MM.1S (cell line): ENCODE results near the gene TENM4.

Experiments used
- DNase-seq: peaks from one replicate; pipeline ENCODE4 v3.0.0-alpha.2; 2015
- H2AFZ ChIP-seq: fragments of 300-600 bp; sonication (generic); 2 replicates; pipeline ENCODE4 v1.6.0; 2016; ENCODE audit warnings: antibody characterized with exemption, low read length
- H3F3A ChIP-seq: fragments of 300-600 bp; sonication (generic); 2 replicates; pipeline ENCODE4 v1.6.1; 2016; ENCODE audit warnings: mild to moderate bottlenecking, antibody characterized with exemption, low read length, moderate library complexity, mixed read lengths; ENCODE audit not compliant: insufficient read depth
- H3K27ac ChIP-seq: fragments of 300-600 bp; sonication (generic); 2 replicates; pipeline ENCODE4 v1.5.1; 2016; ENCODE audit warnings: mild to moderate bottlenecking, low read length
- H3K27me3 ChIP-seq: fragments of 300-600 bp; sonication (generic); replicated peaks from 2 replicates; pipeline ENCODE4 v1.6.0; 2016; ENCODE audit warnings: low read length; ENCODE audit not compliant: insufficient read depth
- H3K36me3 ChIP-seq: fragments of 300-600 bp; sonication (generic); replicated peaks from 2 replicates; pipeline ENCODE4 v1.6.1; 2016; ENCODE audit warnings: mild to moderate bottlenecking, low read length, mixed read lengths; ENCODE audit not compliant: insufficient read depth
- H3K4me1 ChIP-seq: fragments of 300-600 bp; sonication (generic); 2 replicates; pipeline ENCODE4 v1.6.1; 2016; ENCODE audit warnings: low read length, mixed read lengths
- H3K4me2 ChIP-seq: fragments of 300-600 bp; sonication (generic); 2 replicates; pipeline ENCODE4 v1.6.0; 2016; ENCODE audit warnings: low read depth, low read length
- H3K4me3 ChIP-seq: fragments of 300-600 bp; sonication (generic); 2 replicates; pipeline ENCODE4 v1.5.1; 2016; ENCODE audit warnings: low read length, mixed read lengths
- H3K79me2 ChIP-seq: fragments of 300-600 bp; sonication (generic); 2 replicates; pipeline ENCODE4 v1.6.1; 2016; ENCODE audit warnings: mixed run types, low read length, mixed read lengths
- H3K9ac ChIP-seq: fragments of 300-600 bp; sonication (generic); 2 replicates; pipeline ENCODE4 v1.6.1; 2016; ENCODE audit warnings: low read length, mixed read lengths
- H3K9me2 ChIP-seq: fragments of 300-600 bp; sonication (generic); replicated peaks from 2 replicates; pipeline ENCODE4 v1.6.1; 2016; ENCODE audit warnings: mild to moderate bottlenecking, low read length, mixed read lengths; ENCODE audit not compliant: insufficient read depth
- H3K9me3 ChIP-seq: fragments of 300-600 bp; sonication (generic); replicated peaks from 2 replicates; pipeline ENCODE4 v1.6.1; 2016; ENCODE audit warnings: mild to moderate bottlenecking, low read length, mixed read lengths; ENCODE audit not compliant: insufficient read depth
- H4K20me1 ChIP-seq: fragments of 300-600 bp; sonication (generic); 2 replicates; pipeline ENCODE4 v1.6.1; 2016; ENCODE audit warnings: mild to moderate bottlenecking, low read length, moderate library complexity, mixed read lengths; ENCODE audit not compliant: insufficient read depth
- EZH2 ChIP-seq: fragments of 300-600 bp; sonication (generic); optimal IDR thresholded peaks from 2 replicates; pipeline ENCODE3; 2017; ENCODE audit warnings: low read depth, mild to moderate bottlenecking, antibody characterized with exemption, low read length, mixed read lengths
- EZH2phosphoT487 ChIP-seq: fragments of 300-600 bp; sonication (generic); IDR thresholded peaks from 2 replicates; pipeline ENCODE4 v1.6.1; 2018; ENCODE audit warnings: antibody characterized with exemption, low read length
- TF ChIP-seq, protein P1 (sequence below): fragments of 300-600 bp; sonication (generic); IDR thresholded peaks from 2 replicates; pipeline ENCODE4 v1.5.1; 2016; ENCODE audit warnings: antibody characterized with exemption, low read length, mixed read lengths

Gene TENM4

DNA sequence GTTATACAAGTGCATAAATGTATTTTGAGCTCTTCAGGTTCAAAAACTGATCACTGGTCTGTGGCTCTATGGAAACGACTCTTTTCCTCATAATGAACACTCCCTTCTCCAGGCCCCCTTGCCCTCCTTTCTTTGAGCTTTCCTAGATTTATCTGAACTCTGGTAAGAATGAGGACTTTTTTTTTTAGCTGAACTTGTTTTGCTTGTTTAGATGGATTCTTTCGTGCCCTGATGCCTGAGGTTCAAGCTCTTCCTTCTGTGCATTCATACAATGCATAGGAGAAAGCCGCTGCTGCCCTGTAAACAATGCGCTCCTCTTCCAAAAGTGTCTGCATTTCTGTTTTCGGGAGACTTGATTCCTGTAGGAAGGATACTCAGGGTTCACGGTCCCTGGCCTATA, 205.1 kb downstream of the TENM4 start:
- Histone ChIP-seq H3K36me3 (no peaks in the 10 kb centered on the region), H3K4me1 (no peaks in the 10 kb centered on the region), H3K79me2 (no peaks in the 10 kb centered on the region), H3K9ac (no peak overlapping the region), H4K20me1 (no peaks in the 10 kb centered on the region), H3F3A (no peaks in the 10 kb centered on the region), H3K9me2 (no peaks in the 10 kb centered on the region), H3K27ac (no peak overlapping the region), H3K27me3 (no peaks in the 10 kb centered on the region), H2AFZ (no peak overlapping the region), H3K4me3 (no peak overlapping the region), H3K9me3 (no peaks in the 10 kb centered on the region), H3K4me2 (no peak overlapping the region)
- no peak for DNase-seq
- TF ChIP-seq EZH2phosphoT487 = no peak
- no peak for TF ChIP-seq EZH2
- TF ChIP-seq, protein P1, sequence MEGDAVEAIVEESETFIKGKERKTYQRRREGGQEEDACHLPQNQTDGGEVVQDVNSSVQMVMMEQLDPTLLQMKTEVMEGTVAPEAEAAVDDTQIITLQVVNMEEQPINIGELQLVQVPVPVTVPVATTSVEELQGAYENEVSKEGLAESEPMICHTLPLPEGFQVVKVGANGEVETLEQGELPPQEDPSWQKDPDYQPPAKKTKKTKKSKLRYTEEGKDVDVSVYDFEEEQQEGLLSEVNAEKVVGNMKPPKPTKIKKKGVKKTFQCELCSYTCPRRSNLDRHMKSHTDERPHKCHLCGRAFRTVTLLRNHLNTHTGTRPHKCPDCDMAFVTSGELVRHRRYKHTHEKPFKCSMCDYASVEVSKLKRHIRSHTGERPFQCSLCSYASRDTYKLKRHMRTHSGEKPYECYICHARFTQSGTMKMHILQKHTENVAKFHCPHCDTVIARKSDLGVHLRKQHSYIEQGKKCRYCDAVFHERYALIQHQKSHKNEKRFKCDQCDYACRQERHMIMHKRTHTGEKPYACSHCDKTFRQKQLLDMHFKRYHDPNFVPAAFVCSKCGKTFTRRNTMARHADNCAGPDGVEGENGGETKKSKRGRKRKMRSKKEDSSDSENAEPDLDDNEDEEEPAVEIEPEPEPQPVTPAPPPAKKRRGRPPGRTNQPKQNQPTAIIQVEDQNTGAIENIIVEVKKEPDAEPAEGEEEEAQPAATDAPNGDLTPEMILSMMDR = no peak

DNA sequence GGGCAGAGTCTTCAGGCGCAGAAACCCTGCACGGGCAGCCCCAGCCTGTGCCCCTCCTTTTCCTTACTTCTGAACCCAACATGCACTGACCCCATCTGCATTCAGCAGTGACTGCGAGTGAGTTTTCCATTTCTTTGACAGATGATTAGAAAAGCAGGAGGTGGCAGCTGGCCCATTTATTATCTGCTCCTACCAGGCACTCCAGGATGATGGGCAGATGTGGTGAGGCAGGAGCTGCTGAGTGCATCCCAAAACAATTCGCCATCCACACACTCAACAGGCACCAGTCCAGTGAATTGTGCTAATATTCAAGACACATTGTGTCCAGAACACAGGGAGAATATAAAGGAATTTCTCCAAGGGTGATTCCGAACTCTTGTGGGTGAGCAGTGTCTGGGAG, 208.5 kb downstream of the TENM4 start:
- DNase-seq = no peak
- no peaks in the 10 kb centered on the region for H4K20me1 ChIP-seq
- no peaks in the 10 kb centered on the region for H3K4me1 ChIP-seq
- no peaks in the 10 kb centered on the region for H3K9me3 ChIP-seq
- no peaks in the 10 kb centered on the region for H3F3A ChIP-seq
- no peak overlapping the region for H3K4me3 ChIP-seq
- no peaks in the 10 kb centered on the region for H3K79me2 ChIP-seq
- no peaks in the 10 kb centered on the region for H3K36me3 ChIP-seq
- H2AFZ ChIP-seq = no peak overlapping the region
- H3K4me2 ChIP-seq = no peak overlapping the region
- no peak overlapping the region for H3K27ac ChIP-seq
- H3K9me2 ChIP-seq = no peaks in the 10 kb centered on the region
- no peaks in the 10 kb centered on the region for H3K27me3 ChIP-seq
- no peak overlapping the region for H3K9ac ChIP-seq
- TF ChIP-seq, protein P1 = no peak
- TF ChIP-seq EZH2 = no peak
- TF ChIP-seq EZH2phosphoT487 = no peak

DNA sequence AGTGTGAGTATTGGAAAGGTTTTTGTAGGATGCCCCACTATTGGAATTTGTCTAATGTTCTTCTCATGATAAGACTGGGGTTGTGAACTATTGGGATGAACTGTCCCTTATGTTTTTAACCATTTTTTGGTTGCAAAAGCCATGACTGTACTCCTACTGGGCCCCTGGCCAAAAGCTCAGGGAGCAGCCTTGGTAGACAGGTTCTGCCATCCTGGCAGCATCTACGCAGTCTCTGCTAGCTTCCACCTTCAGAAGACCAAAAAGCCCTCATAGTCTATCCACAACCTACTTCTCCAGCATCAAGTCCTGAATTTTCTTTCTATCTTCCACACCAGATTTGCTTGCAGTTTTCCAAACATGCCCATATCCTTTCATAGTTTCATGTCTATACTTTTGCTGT, 211.8 kb downstream of the TENM4 start:
- no peak overlapping the region for H3K4me3 ChIP-seq
- no peaks in the 10 kb centered on the region for H3K9me2 ChIP-seq
- no peak overlapping the region for H3K4me2 ChIP-seq
- no peaks in the 10 kb centered on the region for H3F3A ChIP-seq
- H3K9ac ChIP-seq = no peak overlapping the region
- H3K27ac ChIP-seq = no peak overlapping the region
- H4K20me1 ChIP-seq = no peaks in the 10 kb centered on the region
- no peak overlapping the region for H2AFZ ChIP-seq
- no peaks in the 10 kb centered on the region for H3K4me1 ChIP-seq
- TF ChIP-seq EZH2phosphoT487 = no peak
- no peak for TF ChIP-seq EZH2
- TF ChIP-seq, protein P1 = no peak
- DNase-seq = no peak
- H3K79me2 ChIP-seq = no peaks in the 10 kb centered on the region
- no peaks in the 10 kb centered on the region for H3K27me3 ChIP-seq
- H3K36me3 ChIP-seq = no peaks in the 10 kb centered on the region
- no peaks in the 10 kb centered on the region for H3K9me3 ChIP-seq
